NCI-H69 (cell line): ENCODE data around the gene FYN.

ENCODE experiments used
- DNase-seq: peaks from one replicate; lab custom pipeline; 2025; lab: John Stamatoyannopoulos, UW

The FYN gene

GRCh38 chr6:111769365-111770152, 103.7 kb downstream of the FYN start:
- DNase-seq, result peak; percentile 6

- no peak for DNase-seq
Observed at GRCh38 chr6:111768431-111768770, 104.9 kb downstream of the FYN start.

GRCh38 chr6:111767752-111768430, 105.4 kb downstream of the FYN start:
- no peak for DNase-seq

GRCh38 chr6:111766201-111766857, 106.9 kb downstream of the FYN start:
- DNase-seq, result no peak

GRCh38 chr6:111765763-111766162, 107.5 kb downstream of the FYN start:
- DNase-seq, result no peak

GRCh38 chr6:111764238-111765175, 108.7 kb downstream of the FYN start:
- peak; percentile 36 for DNase-seq

GRCh38 chr6:111763381-111763780, 109.9 kb downstream of the FYN start:
- DNase-seq, result no peak

GRCh38 chr6:111761783-111762312, 111.4 kb downstream of the FYN start:
- DNase-seq, result no peak

GRCh38 chr6:111761212-111761611, 112.0 kb downstream of the FYN start:
- DNase-seq, result no peak

- DNase-seq, result no peak
Observed at GRCh38 chr6:111759836-111760785, 113.1 kb downstream of the FYN start.

- DNase-seq, result no peak
Observed at GRCh38 chr6:111759331-111759835, 113.9 kb downstream of the FYN start.

- DNase-seq, result peak; percentile 34
Observed at GRCh38 chr6:111758608-111759329, 114.5 kb downstream of the FYN start.

- DNase-seq, result no peak
Observed at GRCh38 chr6:111757342-111757741, 115.9 kb downstream of the FYN start.

GRCh38 chr6:111754423-111754822, 118.8 kb downstream of the FYN start:
- no peak for DNase-seq

GRCh38 chr6:111753573-111753972, 119.7 kb downstream of the FYN start:
- DNase-seq, result no peak

GRCh38 chr6:111752476-111752875, 120.8 kb downstream of the FYN start:
- no peak for DNase-seq

GRCh38 chr6:111750753-111751673, 122.2 kb downstream of the FYN start:
- no peak for DNase-seq

GRCh38 chr6:111750153-111750552, 123.1 kb downstream of the FYN start:
- no peak for DNase-seq

GRCh38 chr6:111748231-111748647, 125.0 kb downstream of the FYN start:
- no peak for DNase-seq
